T-helper 1 cell (primary cell): Measurements from ENCODE around the gene NPSR1.
"Not testable (repeated sequence)": the region's sequence is repeated elsewhere in the genome, so short reads cannot be mapped to it uniquely, and the experiment has no call there.

Source experiments
- DNase-seq, 5 donors: peaks; one replicate each; pipeline ENCODE4 v3.0.0-alpha.2; 2012 to 2020

NPSR1 gene

GRCh38 chr7:34839645-34840044 lies 181.6 kb downstream of the NPSR1 start:
- DNase-seq, result no peak

- DNase-seq, result no peak
Measured at GRCh38 chr7:34840176-34840785, 182.3 kb downstream of the NPSR1 start.

GRCh38 chr7:34841326-34841725 lies 183.3 kb downstream of the NPSR1 start:
- DNase-seq, result no peak

- DNase-seq, result no peak
Measured at GRCh38 chr7:34842782-34843181, 184.8 kb downstream of the NPSR1 start.

- no peak for DNase-seq
Measured at GRCh38 chr7:34844406-34844805, 186.4 kb downstream of the NPSR1 start.

- DNase-seq, result no peak
Measured at GRCh38 chr7:34844936-34845665, 187.1 kb downstream of the NPSR1 start.

GRCh38 chr7:34845666-34846361 lies 187.8 kb downstream of the NPSR1 start:
- DNase-seq, result no peak

- no peak for DNase-seq
Measured at GRCh38 chr7:34846976-34847375, 189.0 kb downstream of the NPSR1 start.

GRCh38 chr7:34848670-34849069 lies 190.7 kb downstream of the NPSR1 start:
- no peak for DNase-seq

- DNase-seq, result no peak
Measured at GRCh38 chr7:34849163-34849960, 191.3 kb downstream of the NPSR1 start.

GRCh38 chr7:34849986-34850385 lies 192.0 kb downstream of the NPSR1 start:
- DNase-seq, result no peak

- DNase-seq, result no peak
Measured at GRCh38 chr7:34850681-34851080, 192.7 kb downstream of the NPSR1 start.

GRCh38 chr7:34851431-34851830 lies 193.4 kb downstream of the NPSR1 start:
- no peak for DNase-seq

- DNase-seq, result not testable (repeated sequence)
Measured at GRCh38 chr7:34858444-34858843, 200.4 kb downstream of the NPSR1 start.

- not testable (repeated sequence) for DNase-seq
Measured at GRCh38 chr7:34859281-34859680, 201.3 kb downstream of the NPSR1 start.

- not testable (repeated sequence) for DNase-seq
Measured at GRCh38 chr7:34866222-34866621, 208.2 kb downstream of the NPSR1 start.

- not testable (repeated sequence) for DNase-seq
Measured at GRCh38 chr7:34867341-34867740, 209.3 kb downstream of the NPSR1 start.

GRCh38 chr7:34868602-34869001 lies 210.6 kb downstream of the NPSR1 start:
- not testable (repeated sequence) for DNase-seq

GRCh38 chr7:34869057-34869456 lies 211.0 kb downstream of the NPSR1 start:
- no peak for DNase-seq

- not testable (repeated sequence) for DNase-seq
Measured at GRCh38 chr7:34870041-34870440, 212.0 kb downstream of the NPSR1 start.

GRCh38 chr7:34874329-34874728 lies 216.3 kb downstream of the NPSR1 start:
- DNase-seq, result not testable (repeated sequence)

- DNase-seq, result no peak
Measured at GRCh38 chr7:34875481-34875880, 217.5 kb downstream of the NPSR1 start.
